Measurements from ENCODE around the gene ALPK1.

- TF ChIP-seq NFIC (IDR thresholded peaks at IDR 0.05) = no peak
- TF ChIP-seq EP300 (IDR thresholded peaks at IDR 0.05; ENCODE audit: borderline replicate concordance) = no peak
- TF ChIP-seq, protein P1, sequence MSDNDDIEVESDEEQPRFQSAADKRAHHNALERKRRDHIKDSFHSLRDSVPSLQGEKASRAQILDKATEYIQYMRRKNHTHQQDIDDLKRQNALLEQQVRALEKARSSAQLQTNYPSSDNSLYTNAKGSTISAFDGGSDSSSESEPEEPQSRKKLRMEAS (IDR thresholded peaks at IDR 0.05) = no peak
- TF ChIP-seq, protein P2, sequence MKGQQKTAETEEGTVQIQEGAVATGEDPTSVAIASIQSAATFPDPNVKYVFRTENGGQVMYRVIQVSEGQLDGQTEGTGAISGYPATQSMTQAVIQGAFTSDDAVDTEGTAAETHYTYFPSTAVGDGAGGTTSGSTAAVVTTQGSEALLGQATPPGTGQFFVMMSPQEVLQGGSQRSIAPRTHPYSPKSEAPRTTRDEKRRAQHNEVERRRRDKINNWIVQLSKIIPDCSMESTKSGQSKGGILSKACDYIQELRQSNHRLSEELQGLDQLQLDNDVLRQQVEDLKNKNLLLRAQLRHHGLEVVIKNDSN (IDR thresholded peaks at IDR 0.05) = no peak
These were observed 81.1 kb downstream of the ALPK1 start for GRCh38 chr4:112378243-112378620.

Data from Ishikawa (cell line).